DMS153 treated with DMSO at 0.1 percent for 48 hours (cell line): ENCODE data around the gene SLC38A3.
"Not testable (repeated sequence)": the region's sequence is repeated elsewhere in the genome, so short reads cannot be mapped to it uniquely, and the experiment has no call there.

ENCODE experiments used
- DNase-seq: peaks from one replicate; lab custom pipeline; 2025; ENCODE audit not compliant: unreplicated experiment; lab: John Stamatoyannopoulos, UW

Gene SLC38A3

DNA sequence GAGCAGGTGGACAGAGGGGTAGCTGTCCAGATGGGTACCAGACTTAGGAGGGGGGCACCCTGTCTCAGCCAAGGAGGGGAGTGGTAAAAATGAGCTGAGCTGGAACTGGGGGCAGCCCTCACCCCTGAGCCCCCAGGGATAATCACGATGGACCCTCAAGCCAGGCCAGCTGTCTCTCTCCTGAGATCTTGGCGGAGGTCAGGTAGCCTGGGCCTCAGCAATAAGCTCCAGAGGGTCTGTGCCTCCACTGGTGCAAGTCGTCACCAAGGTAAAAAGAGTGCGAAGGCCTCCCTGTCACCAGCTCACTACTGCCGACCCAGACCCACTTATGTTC lies 5.1 kb downstream of the SLC38A3 start:
- DNase-seq, result no peak

DNA sequence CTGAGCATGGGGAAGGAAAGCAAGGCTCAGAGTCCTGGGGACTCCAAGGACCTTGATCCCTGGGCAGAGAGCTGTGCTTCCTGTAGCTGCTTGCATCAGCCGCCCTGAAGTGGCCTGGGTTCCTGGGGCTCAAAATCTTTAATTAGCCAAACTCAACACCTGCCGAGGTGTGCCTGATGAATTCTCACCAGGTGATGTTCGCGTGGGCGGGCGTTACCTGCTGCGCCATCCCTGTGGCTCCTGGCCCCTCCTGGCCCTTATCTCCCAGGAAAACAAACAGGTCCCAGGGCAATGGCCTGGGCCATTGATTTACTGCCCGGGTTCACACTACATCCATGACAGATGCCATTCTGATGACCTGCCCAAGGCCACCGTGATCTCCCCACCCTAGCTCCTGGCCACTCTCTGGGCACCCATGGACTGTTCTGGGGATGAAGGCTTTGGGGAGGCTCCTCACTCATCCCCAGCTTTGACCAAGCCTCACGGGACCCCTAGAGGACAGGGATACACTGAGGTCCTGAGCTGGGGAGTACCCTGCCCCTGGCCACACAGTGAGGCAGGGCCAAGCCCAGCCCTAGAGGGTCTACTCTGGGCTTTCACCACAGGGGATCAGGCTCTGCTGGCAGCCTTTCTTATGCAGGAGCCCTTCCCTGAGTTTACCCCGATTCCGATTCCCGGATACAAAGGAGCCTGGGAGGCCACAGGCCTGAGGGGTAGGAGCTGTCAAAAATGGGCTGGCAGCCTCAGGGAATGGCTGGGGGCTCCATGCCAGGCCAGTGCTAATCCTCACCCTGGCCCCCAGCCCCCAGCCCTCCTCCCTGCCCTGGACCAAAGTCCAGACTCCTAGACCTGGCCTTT lies 5.7 kb downstream of the SLC38A3 start:
- DNase-seq, result no peak

DNA sequence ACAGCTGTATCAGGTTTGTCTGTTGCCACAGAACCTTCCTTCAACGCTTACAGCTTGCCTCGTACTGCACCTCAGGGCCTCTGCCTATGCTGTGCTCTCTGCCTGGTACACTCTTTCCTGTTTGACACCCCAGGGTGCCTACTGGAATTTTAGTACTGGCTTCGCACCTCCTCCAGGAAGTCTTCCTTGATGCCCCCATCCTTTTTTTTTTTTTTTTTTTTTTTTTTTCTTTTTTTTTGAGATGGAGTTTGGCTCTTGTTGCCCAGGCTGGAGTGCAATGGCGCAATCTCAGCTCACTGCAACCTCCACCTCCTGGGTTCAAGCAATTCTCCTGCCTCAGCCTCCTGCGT lies 6.3 kb downstream of the SLC38A3 start:
- not testable (repeated sequence) for DNase-seq

DNA sequence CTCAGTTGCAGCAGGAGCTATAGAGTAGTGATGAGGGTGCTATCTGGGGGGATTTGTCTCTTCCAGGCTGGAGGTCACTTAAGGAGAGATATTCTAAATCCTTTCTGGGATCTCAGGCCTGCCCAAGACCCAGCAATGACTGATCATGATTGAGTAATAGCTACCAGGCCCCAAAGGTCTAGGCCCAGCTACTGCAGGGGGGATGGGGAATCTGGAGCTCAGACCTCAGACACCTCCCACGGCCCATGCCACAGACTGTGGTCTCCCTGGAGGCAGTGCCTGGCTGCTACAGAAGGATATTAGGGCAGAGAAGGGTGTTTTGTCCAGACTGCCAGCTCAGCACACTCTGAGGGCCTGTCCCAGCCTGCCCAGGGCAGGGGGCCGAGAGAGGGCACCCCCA lies 6.9 kb downstream of the SLC38A3 start:
- no peak for DNase-seq

DNA sequence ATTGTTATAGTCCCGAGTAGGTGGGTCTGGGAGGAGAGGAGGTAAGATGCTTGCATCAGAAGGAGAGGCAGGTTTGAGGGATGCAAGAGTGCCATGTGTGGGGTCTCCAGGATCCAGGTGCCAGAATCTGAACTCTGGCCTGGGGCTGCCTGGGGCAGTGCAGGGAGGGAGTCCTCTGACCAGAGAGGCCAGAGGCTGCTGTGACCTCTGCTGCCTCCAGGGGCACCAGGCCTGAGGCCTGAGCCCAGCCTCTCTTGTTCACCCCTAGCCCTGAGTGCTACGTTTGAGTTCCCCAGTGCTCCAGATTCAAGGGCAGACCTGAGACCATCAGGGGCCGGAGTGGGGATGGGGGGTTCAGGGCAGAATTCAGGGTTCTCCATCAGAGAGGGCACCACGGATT lies 7.4 kb downstream of the SLC38A3 start:
- DNase-seq, result no peak

DNA sequence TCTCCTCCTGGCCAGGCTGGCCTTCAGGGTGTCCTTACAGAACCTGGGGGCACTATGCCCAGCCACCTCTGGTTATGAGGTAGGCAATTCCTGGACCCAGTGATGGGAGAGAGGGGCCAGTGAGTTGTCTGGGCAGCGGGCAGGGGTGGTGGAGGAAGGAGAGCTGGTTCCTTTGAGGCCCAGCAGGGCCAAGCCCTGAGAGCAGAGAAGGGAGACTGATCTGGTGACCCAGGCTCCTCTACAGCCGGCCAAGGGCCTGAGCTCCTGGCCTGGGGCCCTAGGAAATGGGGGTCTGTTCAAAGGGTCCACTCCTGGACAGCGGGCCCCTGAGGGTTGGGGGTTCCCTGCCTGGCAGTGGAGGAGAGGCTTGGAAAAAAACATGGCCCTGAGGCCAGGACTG lies 7.9 kb downstream of the SLC38A3 start:
- no peak for DNase-seq

DNA sequence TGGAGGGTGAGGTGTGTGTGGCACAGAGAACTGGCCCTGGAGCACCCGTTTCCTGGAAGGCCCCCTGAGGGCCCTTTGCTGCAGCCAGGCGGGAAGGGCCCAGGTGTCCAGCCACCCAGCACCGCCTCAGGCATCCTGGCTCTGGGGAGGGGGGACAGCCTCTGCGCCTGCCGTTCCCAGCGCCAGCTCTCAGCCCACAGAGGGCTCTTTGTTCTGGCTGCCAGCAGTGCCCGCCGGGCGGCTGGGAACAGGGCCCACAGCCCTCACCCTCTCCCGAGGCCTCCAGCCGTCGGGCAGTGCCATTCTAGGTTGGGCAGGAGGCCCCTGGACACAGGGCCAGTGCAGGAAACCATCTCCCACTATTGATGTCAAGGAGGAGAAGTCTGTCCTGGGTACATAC lies 8.3 kb downstream of the SLC38A3 start:
- no peak for DNase-seq

DNA sequence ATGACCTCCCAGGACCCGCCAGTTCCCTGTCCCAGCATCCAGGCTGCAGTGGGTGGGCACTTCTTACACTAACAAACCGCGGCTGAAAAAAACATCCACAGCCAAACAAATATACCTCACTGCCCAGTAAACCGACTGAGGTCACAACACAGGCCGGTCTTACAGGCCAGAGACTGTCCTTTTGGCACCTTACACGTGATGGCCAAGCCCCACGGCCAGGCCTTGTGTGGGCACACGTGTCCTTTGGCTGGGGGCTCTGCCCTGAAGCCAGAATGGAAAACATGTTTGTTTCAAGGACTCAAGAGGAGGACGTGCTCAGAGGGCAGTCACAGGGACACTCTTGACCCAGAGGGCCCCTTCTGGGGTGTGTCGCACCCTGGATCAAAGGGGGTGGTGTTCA lies 9.8 kb downstream of the SLC38A3 start:
- no peak for DNase-seq

DNA sequence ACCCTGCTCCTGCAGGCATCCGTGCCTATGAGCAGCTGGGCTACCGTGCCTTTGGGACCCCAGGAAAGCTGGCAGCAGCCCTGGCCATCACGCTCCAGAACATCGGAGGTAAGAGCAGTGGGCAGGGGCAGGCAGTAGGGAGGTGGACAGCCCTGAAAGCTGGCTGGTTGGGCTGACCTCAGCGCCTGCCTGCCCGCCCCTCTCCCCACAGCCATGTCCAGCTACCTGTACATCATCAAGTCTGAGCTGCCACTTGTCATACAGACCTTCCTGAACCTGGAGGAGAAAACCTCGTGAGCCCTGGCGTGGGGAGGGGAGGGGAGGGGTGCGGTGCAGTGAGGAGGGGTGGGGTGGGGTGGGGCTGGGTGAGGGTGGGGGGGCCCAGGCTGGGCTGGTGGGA lies 10.5 kb downstream of the SLC38A3 start:
- no peak for DNase-seq

DNA sequence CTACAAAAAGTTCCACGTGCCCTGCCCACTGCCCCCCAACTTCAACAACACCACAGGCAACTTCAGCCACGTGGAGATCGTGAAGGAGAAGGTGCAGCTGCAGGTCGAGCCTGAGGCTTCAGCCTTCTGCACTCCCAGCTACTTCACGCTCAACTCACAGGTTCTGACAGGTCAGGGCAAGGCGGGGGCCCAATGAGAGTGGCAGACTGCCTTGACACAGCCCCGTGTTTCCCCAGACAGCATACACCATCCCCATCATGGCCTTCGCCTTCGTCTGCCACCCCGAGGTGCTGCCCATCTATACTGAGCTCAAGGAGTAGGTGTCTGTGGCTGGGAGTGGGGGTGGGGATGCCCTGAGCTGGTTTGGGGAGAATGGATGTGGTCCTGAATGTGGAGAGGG lies 12.6 kb downstream of the SLC38A3 start:
- DNase-seq, result no peak

DNA sequence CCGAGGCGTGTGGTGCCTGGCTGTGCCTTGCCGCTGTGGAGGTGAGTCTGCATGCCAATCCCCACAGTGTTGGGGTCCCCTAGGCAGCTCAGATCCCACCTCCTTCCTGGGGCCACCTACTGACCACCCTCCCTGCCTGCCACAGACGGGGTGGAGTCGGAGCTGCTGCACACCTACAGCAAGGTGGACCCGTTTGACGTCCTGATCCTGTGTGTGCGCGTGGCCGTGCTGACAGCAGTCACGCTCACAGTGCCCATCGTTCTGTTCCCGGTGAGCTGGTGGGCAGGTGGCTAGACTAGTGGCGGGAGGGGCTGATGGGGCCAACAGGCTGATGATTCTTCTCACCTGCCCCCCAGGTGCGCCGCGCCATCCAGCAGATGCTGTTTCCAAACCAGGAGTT lies 13.4 kb downstream of the SLC38A3 start:
- DNase-seq, result no peak

DNA sequence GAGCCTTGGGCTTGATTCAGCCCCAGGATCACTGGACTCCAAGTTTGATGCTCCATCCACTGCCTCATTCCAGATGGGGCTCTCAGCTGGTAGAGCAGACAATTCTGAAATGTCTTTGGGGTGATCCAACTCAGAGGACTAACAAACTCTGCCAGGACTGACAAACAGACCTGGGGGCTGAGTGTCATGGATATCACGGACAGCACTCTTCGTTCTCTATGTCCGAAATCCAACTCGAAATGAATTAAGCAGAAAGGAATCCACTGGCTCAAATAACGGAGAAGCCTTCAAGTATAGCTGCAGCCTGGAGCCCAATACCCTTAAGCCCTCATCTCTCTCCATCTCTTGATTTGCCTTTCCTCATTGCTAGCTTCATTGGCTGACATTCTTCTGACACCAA lies 14.2 kb downstream of the SLC38A3 start:
- no peak for DNase-seq

DNA sequence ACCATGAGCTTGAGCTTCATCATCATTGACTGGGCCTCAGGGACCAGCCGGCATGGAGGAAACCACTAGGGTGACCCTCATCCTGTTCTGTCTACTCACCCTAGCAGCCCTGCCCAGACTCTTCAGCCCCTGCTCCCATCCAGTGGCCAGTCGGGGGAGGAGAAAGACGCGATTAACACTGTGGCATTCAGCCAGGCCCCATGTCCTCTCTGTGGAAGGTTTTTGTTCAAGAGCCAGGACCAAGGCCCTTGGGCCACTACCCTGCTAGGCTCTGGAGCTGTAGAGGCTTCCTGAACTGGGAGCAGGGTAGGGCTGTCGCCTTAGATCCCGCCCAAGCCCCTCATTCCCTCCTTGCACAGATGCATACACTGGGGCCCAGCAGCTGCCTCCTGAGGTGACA lies 15.0 kb downstream of the SLC38A3 start:
- DNase-seq, result no peak

DNA sequence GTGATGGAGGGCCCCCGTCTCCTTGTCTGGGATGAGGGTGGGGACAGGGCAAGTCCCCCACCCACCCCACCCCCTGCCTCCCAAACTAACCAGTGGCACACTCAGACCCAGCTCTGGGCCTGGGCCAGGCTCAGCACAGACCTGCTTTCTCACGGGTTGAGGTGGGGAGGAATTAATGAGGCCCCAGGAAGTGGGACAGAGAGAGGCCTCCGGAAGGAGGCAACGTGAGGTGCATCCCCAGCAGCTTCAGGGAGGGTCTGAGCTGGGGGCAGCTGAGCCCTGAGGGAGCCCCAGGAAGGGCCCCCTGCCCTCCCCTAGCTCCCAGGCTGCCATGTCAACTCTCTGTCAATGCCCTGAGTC lies 16.0 kb downstream of the SLC38A3 start:
- no peak for DNase-seq

DNA sequence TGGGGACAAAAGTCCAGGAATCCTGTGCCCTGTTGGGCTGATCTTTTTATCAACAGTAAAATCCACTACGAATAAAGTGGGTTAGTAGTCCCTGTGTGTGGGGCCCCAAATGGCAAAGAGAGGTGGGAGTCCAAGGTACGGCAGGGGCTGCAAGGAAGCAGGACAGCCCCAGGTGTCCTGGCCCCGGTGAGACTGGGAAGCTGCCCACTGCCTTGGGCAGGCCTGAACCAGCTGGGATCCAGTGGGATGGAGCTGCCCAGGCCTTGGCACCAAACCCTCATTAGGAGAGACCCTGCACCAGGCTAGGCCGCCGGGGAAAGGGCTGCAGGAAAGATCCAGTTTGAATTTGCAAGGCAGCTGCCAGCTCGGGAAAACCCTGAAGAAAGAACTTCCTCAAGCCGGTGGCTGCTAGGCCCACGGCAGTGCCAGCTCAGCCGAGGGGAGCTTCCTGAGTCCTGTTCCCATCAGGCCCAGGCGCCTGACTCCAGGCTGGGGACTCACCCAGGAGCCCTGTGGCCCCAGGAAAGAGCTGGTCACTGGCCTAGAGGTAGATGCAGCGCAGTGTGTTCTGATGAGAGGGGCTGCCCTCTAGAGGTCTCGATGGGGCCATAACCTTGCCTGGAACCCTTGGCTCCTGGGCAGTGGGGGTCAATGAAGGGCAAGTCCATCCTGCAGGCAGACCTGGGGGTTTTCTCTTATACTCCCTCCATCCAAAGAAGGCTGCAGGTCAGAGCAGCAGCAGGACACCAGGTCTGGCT lies 16.5 kb downstream of the SLC38A3 start:
- DNase-seq, result no peak

DNA sequence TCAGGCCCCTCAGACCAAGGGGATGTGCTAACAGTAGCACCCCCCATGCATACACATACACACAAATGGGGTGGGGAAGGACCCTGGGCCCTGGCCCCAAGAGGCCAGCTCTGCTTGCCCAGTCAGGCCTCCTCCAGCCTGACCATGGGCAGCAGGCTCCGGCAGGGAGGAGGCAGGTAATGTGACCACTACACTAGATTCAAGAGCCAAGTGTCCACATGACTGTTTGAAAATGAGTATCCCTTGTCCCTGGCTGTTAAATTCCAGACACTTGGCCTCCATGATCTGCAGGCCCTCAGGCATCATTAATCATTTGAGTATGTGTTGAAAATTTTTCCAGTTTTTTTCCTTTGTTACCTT lies 17.1 kb downstream of the SLC38A3 start:
- DNase-seq, result no peak

DNA sequence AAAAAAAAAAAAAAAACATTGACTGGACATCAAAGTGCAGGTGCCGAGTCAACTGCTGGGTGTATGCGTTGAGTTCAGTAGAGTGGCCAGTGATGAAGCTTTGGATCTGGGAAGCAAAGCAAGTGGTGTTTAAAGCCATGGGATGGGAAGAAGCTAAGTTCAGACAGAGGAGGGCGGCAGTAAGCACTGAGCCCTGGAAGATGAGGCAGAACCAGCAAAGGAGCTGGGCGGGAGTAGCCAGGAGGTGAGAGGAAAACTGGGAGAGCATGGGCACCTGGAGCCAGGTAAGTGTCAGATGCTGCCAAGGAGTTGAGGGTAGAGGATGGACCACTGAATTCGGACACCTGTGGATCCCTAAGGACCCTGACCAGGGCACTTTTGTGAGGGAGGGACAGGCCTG lies 19.6 kb downstream of the SLC38A3 start:
- DNase-seq, result no peak

DNA sequence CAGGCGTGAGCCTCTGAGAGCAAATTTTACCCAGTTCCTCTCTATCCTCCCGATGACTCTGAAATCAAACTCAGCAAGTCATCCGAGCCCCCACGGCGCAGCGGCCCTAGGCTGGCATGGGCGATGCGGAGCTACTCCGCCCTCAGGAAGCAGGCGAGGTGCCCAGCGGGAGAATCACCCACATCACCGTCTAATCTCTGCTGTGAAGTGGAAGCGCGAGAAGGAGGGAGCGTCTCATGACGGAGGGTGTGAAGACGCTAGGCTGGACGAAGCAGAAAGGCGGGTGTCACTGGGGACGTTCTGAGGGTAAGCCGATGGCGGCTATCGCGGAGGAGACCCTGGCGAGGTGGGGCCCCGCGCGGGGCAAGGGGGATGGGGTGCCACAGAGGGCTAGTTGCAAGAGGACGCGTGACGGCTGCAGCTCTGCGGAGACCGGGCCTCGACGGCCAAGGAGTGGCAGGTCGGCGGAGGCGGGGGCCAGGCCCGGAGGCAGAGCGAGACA lies 21.9 kb downstream of the SLC38A3 start:
- no peak for DNase-seq

DNA sequence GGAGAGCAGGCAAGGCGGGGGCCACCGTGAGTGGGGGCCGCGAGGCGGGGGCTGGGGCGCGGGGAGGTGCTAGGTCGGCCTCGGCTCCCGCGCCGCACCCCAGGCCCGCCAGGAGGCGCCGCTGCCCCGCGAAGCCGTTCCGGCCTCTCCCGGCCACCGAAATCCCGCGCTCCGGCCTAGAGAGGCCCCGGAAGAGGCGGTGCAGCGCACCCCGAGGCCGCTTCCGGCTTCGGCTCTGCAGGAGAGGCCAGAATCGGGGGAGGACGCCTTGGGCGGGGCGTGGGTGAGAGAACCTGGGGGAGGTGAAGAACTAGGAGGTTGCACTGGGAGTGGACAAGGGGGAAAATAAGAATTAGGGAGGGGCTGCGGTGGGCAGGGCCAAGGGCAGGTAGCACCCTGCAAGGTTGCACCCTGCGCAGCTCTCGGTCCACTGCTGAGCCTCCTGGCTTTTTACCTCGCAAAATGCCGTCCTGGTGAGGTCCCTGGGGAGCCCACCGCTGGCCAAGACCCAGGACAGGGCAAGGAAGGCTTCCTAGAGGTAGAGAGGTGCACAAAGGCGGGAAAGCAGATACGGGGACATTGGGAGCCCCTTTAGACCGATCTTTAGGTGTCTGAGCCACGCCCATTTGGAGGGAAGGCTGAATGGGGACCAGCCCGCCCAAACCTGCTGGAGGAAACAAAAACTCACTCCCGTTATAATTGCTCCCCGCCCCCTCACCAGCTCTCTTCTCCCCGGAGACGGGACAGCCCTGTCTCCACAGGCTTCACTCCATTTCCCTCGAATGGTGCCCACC lies 22.5 kb downstream of the SLC38A3 start:
- DNase-seq, result peak; percentile 42

DNA sequence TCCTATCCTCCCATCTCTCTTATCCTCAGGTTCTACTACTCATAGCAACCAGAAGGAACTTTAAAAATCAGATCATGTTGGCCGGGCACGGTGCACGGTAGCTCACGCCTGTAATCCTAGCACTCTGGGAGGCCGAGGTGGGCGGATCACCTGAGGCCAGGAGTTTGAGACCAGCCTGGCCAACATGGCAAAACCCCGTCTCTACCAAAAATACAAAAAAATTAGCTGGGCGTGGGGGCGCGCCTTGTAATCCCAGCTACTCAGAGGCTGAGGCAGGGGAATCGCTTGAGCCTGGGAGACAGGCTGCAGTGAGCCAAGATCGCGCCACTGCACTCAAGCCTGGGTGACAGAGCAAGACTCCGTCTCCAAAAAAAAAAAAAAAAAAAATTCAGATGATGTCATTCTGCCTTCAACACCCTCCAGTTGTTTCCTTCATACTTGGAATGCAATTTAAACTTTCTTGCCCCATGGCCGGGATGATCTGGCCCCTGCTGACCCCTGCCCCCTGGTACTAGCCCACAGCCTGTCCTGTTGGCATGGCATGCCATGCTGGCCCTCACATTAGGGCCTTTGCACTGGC lies 23.2 kb downstream of the SLC38A3 start:
- DNase-seq, result not testable (repeated sequence)

DNA sequence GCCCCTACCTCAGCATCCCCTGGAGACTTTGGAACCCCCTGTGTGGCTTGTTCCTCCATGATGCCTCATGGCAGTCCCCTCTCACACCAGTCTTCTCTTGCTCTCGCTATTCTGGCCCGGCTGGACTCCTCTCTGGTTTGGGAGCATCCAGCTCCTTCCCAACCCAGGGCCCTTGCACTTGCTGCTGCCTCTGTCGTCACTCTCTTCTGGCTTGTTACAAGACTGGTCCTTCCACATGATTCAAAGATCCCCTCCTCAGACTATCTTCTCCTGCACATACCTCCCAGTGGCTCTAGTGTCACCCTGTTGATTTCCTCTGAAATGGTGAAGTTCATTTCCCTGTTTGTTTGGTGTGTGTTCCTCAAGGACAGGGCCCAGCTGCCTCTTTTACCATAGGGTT lies 24.4 kb downstream of the SLC38A3 start:
- DNase-seq, result no peak
